ENCODE results near the gene ZC3H12C. TPM values are rescaled to one million over a fixed set of nuclear protein-coding genes. Genes with fewer than 3 reads are reported as not detected.

The ZC3H12C gene
- total and polyA plus RNA-seq, 2 of the 13 experiments (the other 11 are each of a cell fraction or from before 2014, with no cell fraction given), result 2.4 to 5.7 TPM

- no peak for TF ChIP-seq HNF1A (IDR thresholded peaks at IDR 0.05; ENCODE audit: low read depth)
- TF ChIP-seq HNF1A (CRISPR knock-in tag; IDR thresholded peaks at IDR 0.05; ENCODE audit: borderline replicate concordance), result no peak
- no peak for TF ChIP-seq ZNF549 (CRISPR knock-in tag; IDR thresholded peaks at IDR 0.05)
- no peak for TF ChIP-seq YY1 (IDR thresholded peaks at IDR 0.05; ENCODE audit: insufficient read depth, insufficient replicate concordance, low read depth, low read length)
Measured at GRCh38 chr11:110152199-110152598, 59.0 kb downstream of the ZC3H12C start (continued).

- Histone ChIP-seq H3K79me2 (ENCODE audit: insufficient read depth, low read length) (no peaks in the 10 kb centered on the region), H3K27me3 (ENCODE audit: control insufficient read depth in 1 of 2, insufficient read depth in 2 of 2, low read length in 2 of 2) (no peaks in the 10 kb centered on the region), H3K4me2 (ENCODE audit: low read depth, low read length) (no peak overlapping the region), H3K9ac (ENCODE audit: insufficient read depth, low read depth, low read length) (no peak overlapping the region), H3K36me3 (replicated peaks in 1 of 2; ENCODE audit: control insufficient read depth in 1 of 2, insufficient read depth in 2 of 2, low read length in 2 of 2) (no peaks in the 10 kb centered on the region), H3K4me1 (ENCODE audit: insufficient read depth, low read length) (no peaks in the 10 kb centered on the region), H4K20me1 (ENCODE audit: insufficient read depth, low read length) (no peaks in the 10 kb centered on the region), H2AFZ (ENCODE audit: low read length) (no peak overlapping the region), H3K27ac (ENCODE audit: extremely low read length, insufficient read depth, low read length) (no peak overlapping the region), H3K9me3 (ENCODE audit: low read length) (no peaks in the 10 kb centered on the region), H3K4me3 (replicated peaks in 1 of 3; ENCODE audit: insufficient read depth in 1 of 3, low read depth in 2 of 3, low read length in 3 of 3) (no peak overlapping the region)
- DNase-seq (ENCODE audit: low spot score) (no peak), ATAC-seq (no peak), FAIRE-seq (no peak)
- TF ChIP-seq ZNF766 (CRISPR knock-in tag; IDR thresholded peaks at IDR 0.05; ENCODE audit: borderline replicate concordance), result no peak
- no peak for TF ChIP-seq AKNA (CRISPR knock-in tag; IDR thresholded peaks at IDR 0.05; ENCODE audit: borderline replicate concordance)
- no peak for TF ChIP-seq SP4 (CRISPR knock-in tag; IDR thresholded peaks at IDR 0.05)
- TF ChIP-seq GZF1 (CRISPR knock-in tag; IDR thresholded peaks at IDR 0.05), result no peak
- TF ChIP-seq PPARG (CRISPR knock-in tag; conservative IDR thresholded peaks at IDR 0.05), result no peak
- no peak for TF ChIP-seq ZNF180 (CRISPR knock-in tag; IDR thresholded peaks at IDR 0.05; ENCODE audit: borderline replicate concordance, low read depth)
- ChIA-PET CTCF (ENCODE audit: low intra/inter-chr PET ratio, low total read pairs) (no interaction called here), POLR2A (no interaction called here)
- intact Hi-C loops (cut with micrococcal nuclease; ENCODE audit: unreplicated experiment), result no loop called here
- in situ Hi-C loops (cut with HindIII; ENCODE audit: extremely low pct_ligation_motif_present, low pct_unique_long_range_greater_than_20kb), result no loop called here
- no TSS peak for BruUV-seq (replicated peaks)
Measured at GRCh38 chr11:110153474-110153873, 60.3 kb downstream of the ZC3H12C start.
